PC-9 (cell line): ENCODE data around the gene MGARP. TPM values are rescaled to one million over a fixed set of nuclear protein-coding genes. Genes with fewer than 3 reads are reported as not detected.
"Not testable (repeated sequence)": the region's sequence is repeated elsewhere in the genome, so short reads cannot be mapped to it uniquely, and the experiment has no call there.

Experiments used
- BruUV-seq: library from RNA; stranded (reverse); fragments of 400-500 nt; replicated peaks from 2 replicates; lab custom pipeline; 2021; lab: Mats Ljungman, UMichigan
- CTCF ChIA-PET: fragments of 300-600 bp; sonication (Branson Sonifier 250); formaldehyde crosslinking; loops from one replicate; lab custom pipeline; 2022; ENCODE audit warnings: antibody characterized with exemption; lab: Charles Lee
- POLR2A ChIA-PET: fragments of 300-600 bp; sonication (Branson Sonifier 250); formaldehyde crosslinking; loops from one replicate; lab custom pipeline; 2022; ENCODE audit warnings: antibody characterized with exemption; ENCODE audit not compliant: unreplicated experiment; lab: Charles Lee
- DNase-seq, 2 experiments: peaks; one replicate each; pipeline versions ENCODE4 v3.0.0 to v3.0.0-alpha.2; 2015 to 2022; ENCODE audit warnings: mixed read lengths in 1 of 2
- H2AFZ ChIP-seq: fragments of 200-600 bp; sonication (generic); 2 replicates; pipeline ENCODE4 v1.8.1; 2017; ENCODE audit warnings: antibody characterized with exemption
- H3F3A ChIP-seq: fragments of 200-600 bp; sonication (generic); 2 replicates; pipeline ENCODE4 v1.8.1; 2017; ENCODE audit warnings: antibody characterized with exemption, mild to moderate bottlenecking, low read depth; ENCODE audit not compliant: insufficient read depth
- H3K27ac ChIP-seq: fragments of 200-600 bp; sonication (generic); 2 replicates; pipeline ENCODE4 v1.6.1; 2016; ENCODE audit warnings: mixed run types
- H3K27me3 ChIP-seq: fragments of 200-600 bp; sonication (generic); 2 replicates; pipeline ENCODE4 v1.6.1; 2016; ENCODE audit warnings: low read depth, mixed run types; ENCODE audit not compliant: insufficient read depth
- H3K36me3 ChIP-seq: fragments of 200-600 bp; sonication (generic); 2 replicates; pipeline ENCODE4 v1.6.1; 2016; ENCODE audit warnings: low read depth, mixed run types
- H3K4me1 ChIP-seq: fragments of 200-600 bp; sonication (generic); replicated peaks from 2 replicates; pipeline ENCODE4 v1.6.1; 2016; ENCODE audit warnings: mixed run types; ENCODE audit not compliant: insufficient read depth
- H3K4me2 ChIP-seq: fragments of 200-600 bp; sonication (generic); 2 replicates; pipeline ENCODE4 v1.6.1; 2017; ENCODE audit warnings: mixed run types
- H3K4me3 ChIP-seq: fragments of 200-600 bp; sonication (generic); 2 replicates; pipeline ENCODE4 v1.6.1; 2016; ENCODE audit warnings: mixed run types
- H3K79me2 ChIP-seq: fragments of 200-600 bp; sonication (generic); 2 replicates; pipeline ENCODE4 v1.6.1; 2017; ENCODE audit warnings: low read depth, mixed run types
- H3K9me2 ChIP-seq: fragments of 200-600 bp; sonication (generic); 2 replicates; pipeline ENCODE4 v1.8.1; 2017; ENCODE audit warnings: mild to moderate bottlenecking; ENCODE audit not compliant: insufficient read depth
- H3K9me3 ChIP-seq: fragments of 200-600 bp; sonication (generic); 2 replicates; pipeline ENCODE4 v1.8.1; 2016; ENCODE audit warnings: low read depth; ENCODE audit not compliant: insufficient read depth
- H4K20me1 ChIP-seq: fragments of 200-600 bp; sonication (generic); 2 replicates; pipeline ENCODE4 v1.8.1; 2017; ENCODE audit not compliant: insufficient read depth
- EZH2 ChIP-seq: fragments of 200-600 bp; sonication (generic); IDR thresholded peaks from 2 replicates; pipeline ENCODE4 v1.8.0; 2017; ENCODE audit warnings: antibody characterized with exemption, low read depth
- intact Hi-C: fragments of 100-400 bp; cut with micrococcal nuclease; formaldehyde crosslinking; loops from one replicate; pipeline ENCODE4 v1.10.0; 2022; ENCODE audit not compliant: unreplicated experiment
- total RNA-seq: library from RNA; stranded (reverse); gene quantifications from 2 replicates; pipeline ENCODE4 v1.2.3, GENCODE V29; 2021
- TF ChIP-seq, protein P1 (sequence below): fragments of 200-600 bp; sonication (generic); conservative IDR thresholded peaks from 2 replicates; pipeline ENCODE4 v1.6.1; 2017; ENCODE audit warnings: mixed run types, antibody characterized with exemption, mild to moderate bottlenecking, moderate library complexity

The MGARP gene
- total RNA-seq, 1 experiment from 2014 or later: not detected

DNA sequence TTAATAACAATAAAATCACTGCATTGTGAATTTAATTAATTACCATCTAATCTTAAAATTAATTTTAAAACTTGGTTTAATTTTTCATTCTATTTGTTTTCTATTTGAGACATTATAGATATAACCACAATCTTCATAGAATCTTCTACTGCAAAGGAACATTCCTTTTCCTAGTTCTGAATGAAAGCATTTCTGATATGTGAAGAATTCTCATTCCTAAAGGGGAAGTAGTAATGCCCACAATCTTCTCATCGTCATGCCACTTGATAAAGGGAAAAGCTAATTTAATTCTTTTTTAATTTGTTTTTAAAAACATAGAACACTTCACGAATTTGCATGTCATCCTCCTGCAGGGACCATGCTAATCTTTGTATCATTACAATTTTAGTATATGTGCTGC is 23.7 kb downstream of the MGARP start:
- H3K27me3 ChIP-seq: no peaks in the 10 kb centered on the region
- H3K27ac ChIP-seq: no peak overlapping the region
- no peak overlapping the region for H3K4me2 ChIP-seq
- H3K9me2 ChIP-seq: no peaks in the 10 kb centered on the region
- H4K20me1 ChIP-seq: no peaks in the 10 kb centered on the region
- no peaks in the 10 kb centered on the region for H3K4me1 ChIP-seq
- ChIA-PET POLR2A (no interaction called here), CTCF (no interaction called here)
- no TSS peak for BruUV-seq
- H3K4me3 ChIP-seq: no peak overlapping the region
- DNase-seq: no peak
- no peaks in the 10 kb centered on the region for H3K79me2 ChIP-seq
- no peaks in the 10 kb centered on the region for H3F3A ChIP-seq
- no peaks in the 10 kb centered on the region for H3K36me3 ChIP-seq
- H2AFZ ChIP-seq: no peak overlapping the region
- H3K9me3 ChIP-seq: no peaks in the 10 kb centered on the region
- no peak for TF ChIP-seq EZH2
- TF ChIP-seq, protein P1, sequence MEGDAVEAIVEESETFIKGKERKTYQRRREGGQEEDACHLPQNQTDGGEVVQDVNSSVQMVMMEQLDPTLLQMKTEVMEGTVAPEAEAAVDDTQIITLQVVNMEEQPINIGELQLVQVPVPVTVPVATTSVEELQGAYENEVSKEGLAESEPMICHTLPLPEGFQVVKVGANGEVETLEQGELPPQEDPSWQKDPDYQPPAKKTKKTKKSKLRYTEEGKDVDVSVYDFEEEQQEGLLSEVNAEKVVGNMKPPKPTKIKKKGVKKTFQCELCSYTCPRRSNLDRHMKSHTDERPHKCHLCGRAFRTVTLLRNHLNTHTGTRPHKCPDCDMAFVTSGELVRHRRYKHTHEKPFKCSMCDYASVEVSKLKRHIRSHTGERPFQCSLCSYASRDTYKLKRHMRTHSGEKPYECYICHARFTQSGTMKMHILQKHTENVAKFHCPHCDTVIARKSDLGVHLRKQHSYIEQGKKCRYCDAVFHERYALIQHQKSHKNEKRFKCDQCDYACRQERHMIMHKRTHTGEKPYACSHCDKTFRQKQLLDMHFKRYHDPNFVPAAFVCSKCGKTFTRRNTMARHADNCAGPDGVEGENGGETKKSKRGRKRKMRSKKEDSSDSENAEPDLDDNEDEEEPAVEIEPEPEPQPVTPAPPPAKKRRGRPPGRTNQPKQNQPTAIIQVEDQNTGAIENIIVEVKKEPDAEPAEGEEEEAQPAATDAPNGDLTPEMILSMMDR: no peak
- intact Hi-C loops: no loop called here

DNA sequence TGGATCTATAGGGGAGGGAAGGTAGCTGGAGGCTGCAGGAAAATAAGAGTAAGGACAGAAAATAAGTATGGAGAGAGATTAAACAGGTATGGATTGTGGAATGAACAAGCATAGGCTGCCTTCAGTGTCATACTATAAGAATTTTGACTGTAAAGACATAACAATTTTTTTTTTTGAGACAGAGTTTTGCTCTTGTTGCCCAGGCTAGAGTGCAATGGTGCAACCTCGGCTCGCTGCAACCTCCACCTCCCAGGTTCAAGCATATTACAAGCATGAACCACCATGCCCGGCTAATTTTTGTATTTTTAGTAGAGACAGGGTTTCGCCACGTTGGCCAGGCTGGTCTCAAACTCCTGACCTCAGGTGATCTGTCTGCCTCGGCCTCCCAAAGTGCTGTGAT is 24.4 kb downstream of the MGARP start:
- H3K9me3 ChIP-seq, intact Hi-C loops, H3K4me2 ChIP-seq, H3K27me3 ChIP-seq, H4K20me1 ChIP-seq, BruUV-seq, H3K9me2 ChIP-seq, H3K79me2 ChIP-seq, H3K4me1 ChIP-seq, CTCF ChIA-PET, H3K27ac ChIP-seq, H3F3A ChIP-seq, H3K4me3 ChIP-seq, DNase-seq, H2AFZ ChIP-seq, H3K36me3 ChIP-seq: not testable (repeated sequence)
- POLR2A ChIA-PET: interaction anchor here (0.5 kb wide), 1 partner anchor 55 kb away, joined by 5 read pairs; no protein-coding TSS in a partner anchor

DNA sequence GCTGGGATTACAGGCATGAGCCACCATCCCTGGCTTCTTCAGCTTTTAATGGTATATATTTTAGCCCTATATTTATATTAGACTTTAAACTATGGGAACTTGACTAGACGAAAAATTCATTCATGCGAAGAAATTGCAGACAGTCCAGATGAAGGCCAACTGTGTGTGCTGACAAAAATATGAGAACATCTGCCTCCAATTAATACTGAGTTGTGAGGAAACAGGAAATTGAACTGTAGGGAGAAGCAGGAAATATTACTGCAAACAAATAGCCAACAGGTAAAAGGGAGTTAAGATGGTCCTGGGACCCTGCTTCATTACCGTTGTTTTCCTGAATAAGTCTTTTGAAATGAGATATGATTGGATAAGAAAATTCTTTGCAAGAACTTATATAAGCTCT is 26.3 kb downstream of the MGARP start:
- H3K9me2 ChIP-seq: no peaks in the 10 kb centered on the region
- CTCF ChIA-PET: interaction anchor here (0.6 kb wide), 1 partner anchor 332 kb away, joined by 3 read pairs; no protein-coding TSS in a partner anchor
- no TSS peak for BruUV-seq
- H3K4me1 ChIP-seq: no peaks in the 10 kb centered on the region
- no peak for DNase-seq
- no peak overlapping the region for H3K27ac ChIP-seq
- no peaks in the 10 kb centered on the region for H3F3A ChIP-seq
- H3K36me3 ChIP-seq: no peaks in the 10 kb centered on the region
- no peak overlapping the region for H2AFZ ChIP-seq
- H3K27me3 ChIP-seq: no peaks in the 10 kb centered on the region
- no peaks in the 10 kb centered on the region for H4K20me1 ChIP-seq
- intact Hi-C loops: no loop called here
- TF ChIP-seq, protein P1: no peak
- TF ChIP-seq EZH2: no peak
- H3K4me2 ChIP-seq: no peak overlapping the region
- no peak overlapping the region for H3K4me3 ChIP-seq
- POLR2A ChIA-PET: no interaction called here
- H3K9me3 ChIP-seq: no peaks in the 10 kb centered on the region
- H3K79me2 ChIP-seq: no peaks in the 10 kb centered on the region

DNA sequence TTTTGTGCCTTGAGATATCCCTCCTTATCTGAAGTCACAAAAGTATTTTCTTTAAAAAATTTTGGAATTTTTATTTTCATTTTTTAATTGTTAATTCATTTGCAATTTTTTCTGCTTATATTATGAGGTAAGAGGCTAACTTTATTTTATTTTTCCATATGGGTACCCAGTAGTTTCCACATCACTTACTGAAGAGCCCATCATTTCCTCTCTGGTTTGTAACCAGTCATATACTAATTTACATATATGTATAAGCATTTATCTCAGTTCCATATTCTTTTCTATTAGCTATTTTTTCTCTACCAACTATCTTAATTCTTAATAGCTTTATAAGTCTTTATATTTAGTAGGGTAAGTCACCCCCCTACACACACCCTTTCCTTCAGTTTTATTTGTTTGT is 27.0 kb downstream of the MGARP start:
- no TSS peak for BruUV-seq
- TF ChIP-seq, protein P1: no peak
- TF ChIP-seq EZH2: no peak
- intact Hi-C loops: no loop called here

More for the DNA sequence above, 27.0 kb downstream of the MGARP start:
- no peaks in the 10 kb centered on the region for H3K27me3 ChIP-seq
- CTCF ChIA-PET: no interaction called here
- no peaks in the 10 kb centered on the region for H3K36me3 ChIP-seq
- H3K9me3 ChIP-seq: no peaks in the 10 kb centered on the region
- no peak overlapping the region for H3K4me3 ChIP-seq
- POLR2A ChIA-PET: no interaction called here
- H4K20me1 ChIP-seq: no peaks in the 10 kb centered on the region
- no peak overlapping the region for H2AFZ ChIP-seq
- no peaks in the 10 kb centered on the region for H3F3A ChIP-seq
- no peak overlapping the region for H3K4me2 ChIP-seq
- no peaks in the 10 kb centered on the region for H3K9me2 ChIP-seq
- H3K27ac ChIP-seq: no peak overlapping the region
- H3K4me1 ChIP-seq: no peaks in the 10 kb centered on the region
- H3K79me2 ChIP-seq: no peaks in the 10 kb centered on the region
- no peak for DNase-seq
